ENCODE measurements around the gene BEGAIN.
A peak's percentile ranks its signal among the peaks of the same experiment; 100 is the strongest.
"Not testable (repeated sequence)": the region's sequence is repeated elsewhere in the genome, so short reads cannot be mapped to it uniquely, and the experiment has no call there.

BEGAIN gene

DNA sequence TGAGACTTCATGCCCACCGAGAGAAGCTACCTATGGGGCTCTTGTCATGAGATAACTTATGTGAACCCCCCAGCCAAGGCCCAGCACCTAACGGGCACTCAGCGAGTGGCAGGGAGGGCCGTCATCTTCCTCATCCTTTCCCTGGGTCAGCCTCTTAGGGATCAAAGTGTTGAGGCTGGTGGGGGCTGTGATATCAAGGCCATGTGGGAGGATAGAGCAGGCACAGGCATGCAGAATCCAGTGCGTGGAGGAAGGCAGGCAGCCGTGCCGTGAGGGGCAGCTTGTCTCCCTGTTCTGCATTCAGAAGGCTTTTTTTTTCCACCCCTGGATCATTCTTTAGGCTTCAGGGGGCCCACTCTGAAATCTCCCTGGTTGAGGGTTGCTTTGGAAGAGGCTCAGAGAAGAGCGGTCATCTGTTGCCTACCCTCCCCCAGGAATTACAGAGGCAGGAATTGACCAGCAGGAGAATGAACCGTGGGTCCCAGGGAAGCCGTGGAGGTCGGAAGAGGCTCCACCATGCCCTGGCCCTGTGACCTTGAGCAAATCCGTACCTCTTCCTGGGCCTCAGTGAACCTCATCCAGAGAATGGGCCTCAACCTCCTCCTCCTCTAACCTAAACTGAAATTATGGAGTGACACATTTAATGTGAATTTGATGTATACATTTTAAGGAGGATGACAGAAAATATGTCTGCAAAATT, 62.8 kb downstream of the BEGAIN start:
- Histone ChIP-seq H3K27ac (no peak overlapping the region), H3K4me2 (no peak overlapping the region), H3K36me3 (peaks cover 0 to 24% (median 12%) of the 10 kb centered on the region in 11 experiments; a peak in 17 of 22 replicates), H4K20me1 (peaks cover 0 to 11% (median 0%) of the 10 kb centered on the region in 11 experiments; a peak in 3 of 22 replicates), H3K9me3 (replicated peaks in 1 of 11) (peaks cover 0 to 5% (median 0%) of the 10 kb centered on the region in 11 experiments; a peak in 1 of 22 replicates), H3K4me3 (no peak overlapping the region), H3K9ac (no peak overlapping the region), H3K4me1 (peaks cover 0 to 26% (median 23%) of the 10 kb centered on the region in 10 experiments; a peak in 18 of 20 replicates), H3K27me3 (no peaks in the 10 kb centered on the region)
- TF ChIP-seq Cebpa-rat (IDR thresholded peaks at IDR 0.05), result no peak

DNA sequence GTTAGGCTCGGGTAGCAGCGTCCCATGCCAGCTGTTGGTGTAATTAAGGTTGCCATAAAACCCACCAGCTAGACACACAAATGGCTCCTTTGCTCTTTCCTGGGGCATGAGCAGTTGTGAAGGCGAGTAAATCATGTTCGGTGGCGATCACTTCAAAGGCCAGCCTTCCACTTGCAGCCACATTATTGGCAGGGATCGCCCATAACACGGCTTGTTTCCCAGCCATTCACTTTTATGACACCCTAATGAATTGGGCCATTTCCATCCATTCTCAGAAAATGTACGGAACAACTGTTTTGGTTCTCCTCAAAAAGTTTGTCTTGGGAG, 63.4 kb downstream of the BEGAIN start:
- no peaks in the 10 kb centered on the region for H3K27me3 ChIP-seq
- peaks cover 0 to 11% (median 0%) of the 10 kb centered on the region in 11 experiments; a peak in 3 of 22 replicates for H4K20me1 ChIP-seq
- H3K9ac ChIP-seq, result no peak overlapping the region
- H3K4me2 ChIP-seq, result no peak overlapping the region
- H3K36me3 ChIP-seq, result peaks cover 0 to 24% (median 12%) of the 10 kb centered on the region in 11 experiments; a peak in 17 of 22 replicates
- peaks cover 0 to 23% (median 18%) of the 10 kb centered on the region in 10 experiments; a peak in 18 of 20 replicates for H3K4me1 ChIP-seq
- H3K9me3 ChIP-seq (replicated peaks in 1 of 11), result peaks cover 0 to 5% (median 0%) of the 10 kb centered on the region in 11 experiments; a peak in 1 of 22 replicates
- no peak overlapping the region for H3K4me3 ChIP-seq
- TF ChIP-seq Cebpa-rat (IDR thresholded peaks at IDR 0.05), result no peak
- no peak overlapping the region for H3K27ac ChIP-seq

DNA sequence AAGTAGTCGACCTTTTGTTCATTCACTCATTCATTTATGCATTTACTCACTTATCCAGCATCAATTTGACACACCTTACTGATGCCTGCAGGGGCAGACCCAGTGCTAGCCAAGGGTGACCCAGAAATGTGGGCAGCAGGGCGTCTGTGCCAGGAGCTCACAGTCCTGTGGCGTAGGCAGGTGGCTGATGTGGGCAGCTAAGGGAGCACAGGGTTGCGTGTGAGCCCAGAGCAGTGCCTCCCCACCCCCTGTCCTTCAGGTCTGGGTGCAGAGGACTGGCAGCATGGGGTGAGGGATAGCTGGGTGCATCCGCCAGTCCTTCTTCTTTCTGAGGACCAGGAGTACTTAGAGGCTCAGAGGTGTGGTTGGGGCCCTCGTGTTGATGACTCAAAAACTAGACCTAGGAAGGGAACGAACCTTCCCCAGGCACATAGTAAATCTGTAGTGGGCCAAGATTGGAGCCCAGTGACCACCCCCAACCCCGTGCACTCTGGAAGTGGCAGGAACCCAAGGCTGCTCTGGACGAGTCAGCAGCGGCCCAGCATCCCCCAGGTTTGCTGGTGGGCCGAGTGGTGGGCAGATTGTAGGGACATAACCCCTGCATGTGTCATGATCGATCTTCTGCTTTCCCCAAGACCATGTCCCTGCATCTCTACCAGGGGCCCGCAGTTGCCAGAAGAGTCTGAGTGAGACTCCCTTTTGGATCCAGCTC, 63.9 kb downstream of the BEGAIN start:
- H3K4me3 ChIP-seq, result no peak overlapping the region

DNA sequence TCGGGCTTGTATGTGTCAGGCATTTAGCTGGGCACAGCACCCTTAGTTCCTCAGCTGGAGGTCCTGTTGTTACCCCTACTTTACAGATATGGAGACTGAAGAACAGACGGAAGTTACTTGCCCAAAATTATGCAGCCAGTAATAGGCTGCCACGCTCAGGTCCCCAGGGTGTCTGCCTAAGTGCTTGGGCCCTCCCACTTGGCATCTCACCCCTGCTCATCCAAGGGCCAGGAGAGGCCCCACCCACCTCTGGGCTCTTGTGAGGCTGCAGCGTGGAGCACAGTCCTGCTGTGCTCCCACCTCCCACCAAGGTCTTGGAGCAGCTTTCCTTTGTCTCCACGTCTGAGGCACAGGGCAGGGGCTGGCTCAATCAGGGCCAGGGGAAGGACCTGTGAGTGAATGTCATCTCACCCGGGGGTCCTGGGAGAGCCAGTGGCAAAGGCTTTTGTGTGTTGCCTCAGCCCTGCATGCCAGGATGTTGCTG, 64.6 kb downstream of the BEGAIN start:
- Histone ChIP-seq H3K27ac (no peak overlapping the region), H3K4me2 (peak overlapping the region in 9 of 11 experiments; percentile 32 to 76 (median 51); a peak in 17 of 22 replicates), H3K4me1 (peaks cover 0 to 26% (median 19%) of the 10 kb centered on the region in 10 experiments; a peak in 18 of 20 replicates), H3K9ac (no peak overlapping the region; a peak in 1 of 22 replicates), H3K9me3 (replicated peaks in 1 of 11) (peaks cover 0 to 5% (median 0%) of the 10 kb centered on the region in 11 experiments; a peak in 1 of 22 replicates), H3K4me3 (no peak overlapping the region), H3K27me3 (no peaks in the 10 kb centered on the region), H4K20me1 (peaks cover 0 to 11% (median 0%) of the 10 kb centered on the region in 11 experiments; a peak in 3 of 22 replicates), H3K36me3 (peaks cover 0 to 22% (median 12%) of the 10 kb centered on the region in 11 experiments; a peak in 17 of 22 replicates)
- no peak for TF ChIP-seq Cebpa-rat (IDR thresholded peaks at IDR 0.05)

More for the DNA sequence above, 63.9 kb downstream of the BEGAIN start:
- no peak overlapping the region; a peak in 1 of 22 replicates for H3K9ac ChIP-seq
- H3K27me3 ChIP-seq, result no peaks in the 10 kb centered on the region
- peak overlapping the region in 8 of 11 experiments; percentile 42 to 76 (median 53); a peak in 16 of 22 replicates for H3K4me2 ChIP-seq
- H3K27ac ChIP-seq, result no peak overlapping the region
- peaks cover 0 to 11% (median 0%) of the 10 kb centered on the region in 11 experiments; a peak in 3 of 22 replicates for H4K20me1 ChIP-seq
- peaks cover 0 to 5% (median 0%) of the 10 kb centered on the region in 11 experiments; a peak in 1 of 22 replicates for H3K9me3 ChIP-seq (replicated peaks in 1 of 11)
- H3K36me3 ChIP-seq, result peaks cover 0 to 24% (median 12%) of the 10 kb centered on the region in 11 experiments; a peak in 17 of 22 replicates
- no peak for TF ChIP-seq Cebpa-rat (IDR thresholded peaks at IDR 0.05)
- peaks cover 0 to 23% (median 18%) of the 10 kb centered on the region in 10 experiments; a peak in 18 of 20 replicates for H3K4me1 ChIP-seq

DNA sequence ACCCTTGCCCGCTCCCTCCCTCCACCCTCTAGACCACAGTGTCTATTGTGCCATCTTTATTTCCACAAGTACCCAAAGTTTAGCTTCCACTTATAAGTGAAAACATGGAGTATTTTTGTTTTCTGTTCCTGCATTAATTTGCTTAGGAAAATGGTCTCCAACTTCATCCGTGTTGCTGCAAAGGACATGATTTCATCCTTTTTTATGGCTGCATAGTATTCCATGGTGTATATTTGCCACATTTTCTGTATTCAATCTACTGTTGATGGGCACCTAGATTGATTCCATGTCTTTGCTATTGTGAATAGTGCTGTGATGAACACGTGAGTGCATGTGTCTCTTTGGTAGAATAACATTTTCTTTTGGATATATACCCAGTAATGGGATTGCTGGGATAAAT, 81.2 kb downstream of the BEGAIN start:
- H3K27me3 ChIP-seq, result not testable (repeated sequence)

DNA sequence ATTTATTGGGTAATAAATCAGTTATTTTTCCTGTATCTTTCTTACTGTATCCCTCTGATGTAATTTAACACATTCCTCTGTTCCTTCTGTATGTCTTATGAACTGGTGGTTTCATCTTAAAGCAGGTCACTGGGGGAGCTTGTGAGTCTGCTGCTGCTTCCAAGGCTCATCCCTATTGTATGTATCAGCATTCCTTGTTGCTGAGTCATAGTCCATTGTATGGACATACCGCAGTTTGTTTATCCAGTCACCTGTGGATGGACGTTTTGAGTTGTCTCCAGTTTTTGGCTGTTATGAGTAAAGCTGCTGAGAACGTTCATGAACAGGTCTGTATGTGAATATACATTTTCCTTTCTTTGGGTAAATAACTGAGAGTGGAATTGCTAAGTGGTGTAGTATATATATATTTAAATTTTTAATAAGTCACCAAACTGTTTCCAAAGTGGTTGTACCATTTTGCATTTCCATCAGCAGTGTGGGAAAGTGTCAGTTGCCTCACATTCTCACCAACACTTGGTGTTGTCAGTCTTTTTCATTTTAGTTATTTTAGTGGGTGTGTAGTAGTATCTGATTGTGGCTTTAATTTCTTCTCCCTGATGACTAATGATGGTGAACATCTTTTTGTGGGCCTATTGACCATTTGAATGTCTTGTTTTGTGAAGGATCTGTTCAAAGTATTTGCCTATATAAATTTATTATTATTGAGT, 82.7 kb downstream of the BEGAIN start:
- no peak overlapping the region for H3K4me2 ChIP-seq
- H3K27me3 ChIP-seq, result no peaks in the 10 kb centered on the region
- no peak overlapping the region for H3K27ac ChIP-seq
- no peak overlapping the region for H3K4me3 ChIP-seq
- H4K20me1 ChIP-seq, result peaks cover 0 to 11% (median 0%) of the 10 kb centered on the region in 11 experiments; a peak in 5 of 22 replicates
- H3K36me3 ChIP-seq, result peaks cover 0 to 16% (median 0%) of the 10 kb centered on the region in 11 experiments; a peak in 7 of 22 replicates
- no peak overlapping the region for H3K9ac ChIP-seq
- peaks cover 18 to 25% (median 22%) of the 10 kb centered on the region in 11 experiments for H3K9me3 ChIP-seq (replicated peaks in 1 of 11)
- H3K4me1 ChIP-seq, result peaks cover 5 to 15% (median 8%) of the 10 kb centered on the region in 10 experiments
- no peak for TF ChIP-seq Cebpa-rat (IDR thresholded peaks at IDR 0.05)

More for the DNA sequence above, 81.2 kb downstream of the BEGAIN start:
- not testable (repeated sequence) for H3K4me2 ChIP-seq, H3K9ac ChIP-seq, H3K27ac ChIP-seq, H3K4me3 ChIP-seq, H4K20me1 ChIP-seq, H3K4me1 ChIP-seq
- H3K9me3 ChIP-seq (replicated peaks in 1 of 11), result peaks cover 18 to 25% (median 22%) of the 10 kb centered on the region in 11 experiments
- peaks cover 0 to 16% (median 0%) of the 10 kb centered on the region in 11 experiments; a peak in 7 of 22 replicates for H3K36me3 ChIP-seq

DNA sequence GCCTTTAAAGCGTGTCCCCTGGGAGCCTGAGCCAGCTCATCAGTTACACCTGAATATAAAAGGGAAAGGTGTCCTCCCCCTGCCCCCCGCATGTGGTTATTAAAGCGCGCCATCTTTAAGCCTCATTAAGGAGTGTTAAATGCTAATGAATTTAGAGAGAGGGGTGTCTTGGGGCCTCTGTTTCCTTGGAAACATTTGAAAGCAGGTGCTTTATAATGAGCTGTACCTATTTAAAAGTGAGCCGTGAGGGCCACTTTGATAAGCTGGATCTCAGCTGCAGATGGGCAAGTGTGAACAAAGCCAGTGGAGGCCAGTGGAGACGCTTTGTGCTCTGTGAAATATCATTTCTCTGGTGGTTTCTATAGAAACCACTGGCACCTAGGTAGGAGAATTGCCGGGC, 84.0 kb downstream of the BEGAIN start:
- no peak for TF ChIP-seq Cebpa-rat (IDR thresholded peaks at IDR 0.05)
- no peaks in the 10 kb centered on the region for H3K27me3 ChIP-seq

DNA sequence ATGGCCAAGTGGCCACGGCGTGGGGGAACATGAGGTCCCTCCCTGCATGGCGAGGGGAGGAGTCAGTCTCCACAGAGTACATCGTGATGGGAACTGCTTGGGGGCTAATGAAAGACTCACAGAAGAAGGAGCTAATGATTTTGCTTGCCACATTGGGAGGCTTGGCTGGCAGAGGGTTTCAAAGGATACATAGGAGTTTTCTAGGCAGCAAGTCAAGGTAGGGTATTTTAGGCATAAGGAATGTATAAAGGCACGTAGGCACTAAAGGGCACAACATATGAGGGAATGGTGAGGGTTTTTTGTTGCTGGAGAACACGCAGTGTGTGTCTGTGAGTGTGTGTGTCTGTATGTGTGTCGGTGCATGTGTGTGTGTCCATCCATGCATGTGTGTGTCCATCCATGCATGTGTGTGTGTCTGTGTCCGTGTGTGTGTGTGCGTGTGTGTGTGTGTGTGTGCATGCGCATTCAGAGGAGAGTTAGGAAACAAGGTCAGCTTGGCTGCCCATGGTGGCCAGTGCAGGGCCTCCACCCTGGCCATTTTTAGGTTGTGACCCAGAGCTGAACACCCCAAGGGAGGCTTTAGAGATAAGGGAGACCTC, 84.5 kb downstream of the BEGAIN start:
- Histone ChIP-seq H3K4me1 (peaks cover 7 to 29% (median 12%) of the 10 kb centered on the region in 10 experiments), H3K4me3 (no peak overlapping the region), H3K36me3 (peaks cover 0 to 16% (median 0%) of the 10 kb centered on the region in 11 experiments; a peak in 7 of 22 replicates), H3K27me3 (no peaks in the 10 kb centered on the region), H3K27ac (no peak overlapping the region), H4K20me1 (peaks cover 0 to 24% (median 5%) of the 10 kb centered on the region in 11 experiments; a peak in 7 of 22 replicates), H3K4me2 (no peak overlapping the region), H3K9ac (no peak overlapping the region), H3K9me3 (replicated peaks in 1 of 11) (peaks cover 18 to 25% (median 22%) of the 10 kb centered on the region in 11 experiments)
- TF ChIP-seq Cebpa-rat (IDR thresholded peaks at IDR 0.05), result no peak

More for the DNA sequence above, 84.0 kb downstream of the BEGAIN start:
- H3K9me3 ChIP-seq (replicated peaks in 1 of 11), result peaks cover 18 to 25% (median 22%) of the 10 kb centered on the region in 11 experiments
- H3K4me3 ChIP-seq, result no peak overlapping the region
- H3K36me3 ChIP-seq, result peaks cover 0 to 16% (median 0%) of the 10 kb centered on the region in 11 experiments; a peak in 7 of 22 replicates
- peaks cover 7 to 24% (median 11%) of the 10 kb centered on the region in 10 experiments for H3K4me1 ChIP-seq
- H4K20me1 ChIP-seq, result peaks cover 0 to 19% (median 4%) of the 10 kb centered on the region in 11 experiments; a peak in 7 of 22 replicates
- no peak overlapping the region for H3K9ac ChIP-seq
- no peak overlapping the region for H3K27ac ChIP-seq
- no peak overlapping the region for H3K4me2 ChIP-seq
